HCT116 (cell line): Measurements from ENCODE around the gene PEAK3. TPM values are rescaled to one million over a fixed set of nuclear protein-coding genes. Genes with fewer than 3 reads are reported as not detected.

Experiments
- ATAC-seq: fragments of 200-7000 bp; cut with Tn5 transposase; 2 replicates; pipeline ENCODE4 v1.9.1; 2020; ENCODE audit warnings: mild to moderate bottlenecking, moderate library complexity
- BruUV-seq: library from RNA; stranded (reverse); fragments of 400-500 nt; replicated peaks from 2 replicates; lab custom pipeline; 2021; lab: Mats Ljungman, UMichigan
- CTCF ChIA-PET: fragments of 300-600 bp; sonication (Branson Sonifier 250); formaldehyde crosslinking; loops from one replicate; lab custom pipeline; 2021; ENCODE audit warnings: antibody characterized with exemption; lab: Charles Lee
- POLR2A ChIA-PET: fragments of 300-600, 350-600 bp; sonication (Branson Sonifier 250); formaldehyde crosslinking; loops from one replicate; lab custom pipeline; 2021; ENCODE audit warnings: antibody characterized with exemption; lab: Charles Lee
- RAD21 ChIA-PET, 2 experiments: fragments of 300-600 bp; sonication (Branson Sonifier 250); formaldehyde crosslinking; loops; one replicate each; lab custom pipeline; 2023; ENCODE audit warnings: low total read pairs in 2 of 2; ENCODE audit not compliant: uncharacterized antibody in 2 of 2, unreplicated experiment in 2 of 2, low non-redundant PET in 1 of 2; lab: Charles Lee
- DNase-seq: peaks from one replicate; pipeline ENCODE4 v3.0.0-alpha.2; 2010; ENCODE audit warnings: low read depth, low spot score
- H2AFZ ChIP-seq: fragments of 200-600 bp; shearing (Covaris generic), sonication (generic); 2 replicates; pipeline ENCODE4 v1.6.1; 2017; ENCODE audit warnings: low read depth, mixed run types, mixed read lengths, antibody characterized with exemption, low read length; ENCODE audit not compliant: poor library complexity, severe bottlenecking
- H3K27ac ChIP-seq: 2 replicates; pipeline ENCODE4 v1.5.1; 2012; ENCODE audit warnings: low read depth, low read length
- H3K27me3 ChIP-seq: fragments of 200-600 bp; sonication (generic); 2 replicates; pipeline ENCODE4 v1.6.1; 2016; ENCODE audit warnings: mixed run types, low read length, mixed read lengths; ENCODE audit not compliant: insufficient read depth
- H3K36me3 ChIP-seq, 2 experiments: fragments of 200-500 bp in 1 of 2; fragments of 200-600 bp in 1 of 2; sonication (Bioruptor generic) in 1 of 2; sonication (generic) in 1 of 2; 2 replicates each; pipeline versions ENCODE4 v1.5.1 to v1.6.1; 2014 to 2016; ENCODE audit warnings: low read length in 2 of 2, inconsistent platforms in 1 of 2, mixed read lengths in 1 of 2, mixed run types in 1 of 2; ENCODE audit not compliant: insufficient read depth in 2 of 2, control insufficient read depth in 1 of 2
- H3K4me1 ChIP-seq, 2 experiments: fragments of 200-600 bp in 1 of 2; sonication (generic) in 1 of 2; 2 replicates each; pipeline versions ENCODE4 v1.5.1 to v1.6.1; 2012 to 2017; ENCODE audit warnings: low read length in 2 of 2, inconsistent platforms in 1 of 2, mild to moderate bottlenecking in 1 of 2, mixed read lengths in 1 of 2, mixed run types in 1 of 2, moderate library complexity in 1 of 2; ENCODE audit not compliant: insufficient read depth in 2 of 2, control insufficient read depth in 1 of 2
- H3K4me2 ChIP-seq: fragments of 200-600 bp; sonication (generic); 2 replicates; pipeline ENCODE4 v1.6.1; 2017; ENCODE audit warnings: mixed run types, low read length, mixed read lengths
- H3K4me3 ChIP-seq, 2 experiments: fragments of 200-600 bp in 1 of 2; sonication (generic) in 1 of 2; replicated peaks in 1 of 2; 2 replicates each; pipeline ENCODE4 v1.5.1; 2011 to 2016; ENCODE audit warnings: low read length in 2 of 2, control low read depth in 1 of 2, low read depth in 1 of 2, mild to moderate bottlenecking in 1 of 2, mixed read lengths in 1 of 2, mixed run types in 1 of 2
- H3K79me2 ChIP-seq: fragments of 200-600 bp; sonication (generic); 2 replicates; pipeline ENCODE4 v1.6.1; 2017; ENCODE audit warnings: mild to moderate bottlenecking, mixed run types, low read length, moderate library complexity, mixed read lengths; ENCODE audit not compliant: insufficient read depth
- H3K9ac ChIP-seq: fragments of 200-600 bp; sonication (generic); 2 replicates; pipeline ENCODE4 v1.6.1; 2016; ENCODE audit warnings: low read length, mixed read lengths
- H3K9me2 ChIP-seq: fragments of 200-600 bp; sonication (generic), shearing (Covaris generic); 2 replicates; pipeline ENCODE4 v1.6.1; 2017; ENCODE audit warnings: mixed run types, mild to moderate bottlenecking, moderate library complexity; ENCODE audit not compliant: insufficient read depth
- H3K9me3 ChIP-seq, 2 experiments: fragments of 200-500 bp in 1 of 2; fragments of 200-600 bp in 1 of 2; sonication (Bioruptor generic) in 1 of 2; sonication (generic) in 1 of 2; 2 replicates each; pipeline ENCODE4 v1.6.1; 2014 to 2017; ENCODE audit warnings: low read length in 2 of 2, mixed read lengths in 2 of 2, inconsistent platforms in 1 of 2, low read depth in 1 of 2, mild to moderate bottlenecking in 1 of 2, mixed run types in 1 of 2, moderate library complexity in 1 of 2; ENCODE audit not compliant: control insufficient read depth in 1 of 2, insufficient read depth in 1 of 2
- H4K20me1 ChIP-seq: fragments of 200-600 bp; sonication (generic), shearing (Covaris generic); 2 replicates; pipeline ENCODE4 v1.6.1; 2017; ENCODE audit warnings: mixed run types, mild to moderate bottlenecking, moderate library complexity; ENCODE audit not compliant: insufficient read depth
- CEBPB ChIP-seq: IDR thresholded peaks from 2 replicates; pipeline ENCODE4 v1.6.1; 2012; ENCODE audit warnings: low read depth
- ELF1 ChIP-seq: IDR thresholded peaks from 2 replicates; pipeline ENCODE4 v1.6.1; 2012; ENCODE audit warnings: low read depth, borderline replicate concordance
- EZH2 ChIP-seq: fragments of 200-600 bp; sonication (generic); IDR thresholded peaks from 2 replicates; pipeline ENCODE4 v1.6.1; 2017; ENCODE audit warnings: antibody characterized with exemption, mixed run types
- FOSL1 ChIP-seq: IDR thresholded peaks from 2 replicates; pipeline ENCODE4 v1.6.1; 2012; ENCODE audit warnings: low read depth
- JUND ChIP-seq: IDR thresholded peaks from 2 replicates; pipeline ENCODE4 v1.6.1; 2012
- POLR2A ChIP-seq: IDR thresholded peaks from 2 replicates; pipeline ENCODE4 v1.7.0; 2011; ENCODE audit warnings: borderline replicate concordance; ENCODE audit not compliant: insufficient read depth, insufficient read length; ENCODE audit errors: extremely low read depth
- POLR2AphosphoS5 ChIP-seq: IDR thresholded peaks from 2 replicates; pipeline ENCODE4 v1.6.1; 2011; ENCODE audit warnings: mild to moderate bottlenecking, low read depth, low read length, moderate library complexity
- RAD21 ChIP-seq: IDR thresholded peaks from 2 replicates; pipeline ENCODE4 v1.6.1; 2012; ENCODE audit warnings: low read depth, mild to moderate bottlenecking
- SP1 ChIP-seq: IDR thresholded peaks from 2 replicates; pipeline ENCODE4 v1.6.1; 2012; ENCODE audit warnings: low read depth
- SRF ChIP-seq: IDR thresholded peaks from 2 replicates; pipeline ENCODE4 v1.6.1; 2012; ENCODE audit warnings: low read depth
- YY1 ChIP-seq: IDR thresholded peaks from 2 replicates; pipeline ENCODE4 v1.6.1; 2011; ENCODE audit warnings: low read length, low read depth, moderate library complexity, mild to moderate bottlenecking; ENCODE audit not compliant: insufficient replicate concordance; ENCODE audit errors: extremely low read depth
- ZFX ChIP-seq: fragments of 450-650 bp; IDR thresholded peaks from 2 replicates; pipeline ENCODE4 v1.6.1; 2017
- ZNF274 ChIP-seq: fragments of 200-500 bp; sonication (Bioruptor generic); IDR thresholded peaks from 2 replicates; pipeline ENCODE4 v1.6.1; 2014; ENCODE audit warnings: mild to moderate bottlenecking, low read depth, low read length, inconsistent platforms
- intact Hi-C: fragments of 100-400 bp; cut with micrococcal nuclease; formaldehyde crosslinking; loops from 2 replicates; pipeline ENCODE4 v1.10.0; 2022
- total RNA-seq: library from RNA; stranded (reverse); gene quantifications from one replicate; pipeline ENCODE4 v1.2.1, GENCODE V29; 2021; ENCODE audit not compliant: unreplicated experiment
- TF ChIP-seq, protein P1 (sequence below): IDR thresholded peaks from 2 replicates; pipeline ENCODE4 v1.6.1; 2012
- TF ChIP-seq, protein P2 (sequence below), 3 experiments: fragments of 200-600 bp in 1 of 3; sonication (generic) in 1 of 3; IDR thresholded peaks in 2 of 3; conservative IDR thresholded peaks in 1 of 3; 2 replicates each; pipeline ENCODE4 v1.5.1; 2012 to 2017; ENCODE audit warnings: low read depth in 2 of 3, low read length in 2 of 3, antibody characterized with exemption in 1 of 3, borderline replicate concordance in 1 of 3, control low read depth in 1 of 3, mild to moderate bottlenecking in 1 of 3, mixed read lengths in 1 of 3, mixed run types in 1 of 3, moderate library complexity in 1 of 3; ENCODE audit not compliant: insufficient read depth in 1 of 3
- TF ChIP-seq, protein P3 (sequence below): IDR thresholded peaks from 2 replicates; pipeline ENCODE4 v1.6.1; 2012

The PEAK3 gene
- total RNA-seq, 1 experiment from 2014 or later, result not detected

DNA sequence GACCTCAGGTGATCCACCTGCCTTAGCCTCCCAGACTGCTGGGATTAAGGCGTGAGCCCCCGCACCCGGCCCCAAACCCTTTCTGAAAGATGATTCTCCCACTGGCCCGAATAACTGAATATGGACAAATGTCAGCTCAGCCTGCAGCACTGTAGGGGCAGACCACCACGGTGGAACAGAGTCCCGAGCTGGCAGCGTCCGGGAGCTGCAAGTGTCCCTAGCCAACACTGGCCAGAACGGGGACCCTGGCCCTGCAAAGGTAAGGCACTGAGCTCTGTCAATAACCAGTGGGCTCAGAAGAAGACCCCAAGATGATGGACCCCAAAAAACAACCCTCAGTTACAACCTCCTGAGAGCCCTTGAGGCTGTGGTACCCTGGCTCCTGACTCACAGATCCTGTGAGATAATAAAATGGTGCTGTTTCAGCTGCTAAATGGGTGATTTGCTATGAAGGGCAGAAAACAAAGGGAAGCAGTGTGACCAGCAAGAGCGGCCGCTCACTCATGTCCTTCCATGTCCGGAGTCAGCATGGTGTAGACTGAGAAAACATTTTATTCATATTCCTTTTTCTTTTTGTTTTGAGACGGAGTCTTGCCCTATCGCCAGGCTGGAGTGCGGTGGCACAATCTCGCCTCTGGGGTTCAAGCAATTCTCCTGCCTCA, 44.9 kb upstream of the PEAK3 start:
- H3K27me3 ChIP-seq, result no peaks in the 10 kb centered on the region
- TF ChIP-seq, protein P1, sequence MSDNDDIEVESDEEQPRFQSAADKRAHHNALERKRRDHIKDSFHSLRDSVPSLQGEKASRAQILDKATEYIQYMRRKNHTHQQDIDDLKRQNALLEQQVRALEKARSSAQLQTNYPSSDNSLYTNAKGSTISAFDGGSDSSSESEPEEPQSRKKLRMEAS, result no peak
- TF ChIP-seq EZH2 (no peak), POLR2A (no peak), POLR2AphosphoS5 (no peak), FOSL1 (no peak), RAD21 (no peak), YY1 (no peak), SP1 (no peak), JUND (no peak), CEBPB (no peak), ZNF274 (no peak), ELF1 (no peak), SRF (no peak), ZFX (no peak)
- TF ChIP-seq, protein P2, sequence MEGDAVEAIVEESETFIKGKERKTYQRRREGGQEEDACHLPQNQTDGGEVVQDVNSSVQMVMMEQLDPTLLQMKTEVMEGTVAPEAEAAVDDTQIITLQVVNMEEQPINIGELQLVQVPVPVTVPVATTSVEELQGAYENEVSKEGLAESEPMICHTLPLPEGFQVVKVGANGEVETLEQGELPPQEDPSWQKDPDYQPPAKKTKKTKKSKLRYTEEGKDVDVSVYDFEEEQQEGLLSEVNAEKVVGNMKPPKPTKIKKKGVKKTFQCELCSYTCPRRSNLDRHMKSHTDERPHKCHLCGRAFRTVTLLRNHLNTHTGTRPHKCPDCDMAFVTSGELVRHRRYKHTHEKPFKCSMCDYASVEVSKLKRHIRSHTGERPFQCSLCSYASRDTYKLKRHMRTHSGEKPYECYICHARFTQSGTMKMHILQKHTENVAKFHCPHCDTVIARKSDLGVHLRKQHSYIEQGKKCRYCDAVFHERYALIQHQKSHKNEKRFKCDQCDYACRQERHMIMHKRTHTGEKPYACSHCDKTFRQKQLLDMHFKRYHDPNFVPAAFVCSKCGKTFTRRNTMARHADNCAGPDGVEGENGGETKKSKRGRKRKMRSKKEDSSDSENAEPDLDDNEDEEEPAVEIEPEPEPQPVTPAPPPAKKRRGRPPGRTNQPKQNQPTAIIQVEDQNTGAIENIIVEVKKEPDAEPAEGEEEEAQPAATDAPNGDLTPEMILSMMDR (IDR thresholded peaks at IDR 0.05 in 2 of 3, conservative IDR thresholded peaks at IDR 0.05 in 1 of 3; ENCODE audit: borderline replicate concordance in 1 of 3, insufficient read depth in 1 of 3, low read depth in 2 of 3, low read length in 2 of 3), result no peak
- TF ChIP-seq, protein P3, sequence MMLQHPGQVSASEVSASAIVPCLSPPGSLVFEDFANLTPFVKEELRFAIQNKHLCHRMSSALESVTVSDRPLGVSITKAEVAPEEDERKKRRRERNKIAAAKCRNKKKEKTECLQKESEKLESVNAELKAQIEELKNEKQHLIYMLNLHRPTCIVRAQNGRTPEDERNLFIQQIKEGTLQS, result no peak
- no peaks in the 10 kb centered on the region for H4K20me1 ChIP-seq
- RAD21 ChIA-PET, result no interaction called here
- H3K9me3 ChIP-seq, result no peaks in the 10 kb centered on the region
- H3K4me3 ChIP-seq, result peak overlapping the region; percentile 96
- peaks cover 67% of the 10 kb centered on the region for H3K79me2 ChIP-seq
- ATAC-seq, result no peak
- peak overlapping the region; percentile 87 for H3K4me2 ChIP-seq
- no TSS peak for BruUV-seq
- POLR2A ChIA-PET, result interaction anchor here (1.3 kb wide), 1 partner anchor 59 kb away, joined by 4 read pairs; no protein-coding TSS in a partner anchor
- no peaks in the 10 kb centered on the region for H3K9me2 ChIP-seq
- no peak overlapping the region for H2AFZ ChIP-seq
- peak overlapping the region; percentile 96; the same call in 1 of the 2 replicates for H3K9ac ChIP-seq
- H3K4me1 ChIP-seq, result peaks cover 19 to 28% of the 10 kb centered on the region in 2 experiments
- DNase-seq, result no peak
- H3K36me3 ChIP-seq, result peaks cover 5 to 6% of the 10 kb centered on the region in 2 experiments; a peak in 2 of 4 replicates
- H3K27ac ChIP-seq, result peak overlapping the region; percentile 98
- CTCF ChIA-PET, result interaction anchor here (0.5 to 0.6 kb wide), 2 partner anchors 309 to 383 kb away, joined by 3 read pairs; no protein-coding TSS in a partner anchor
- intact Hi-C loops, result loop anchor here (5.0 kb wide), 1 partner anchor 65 kb away; no protein-coding TSS in a partner anchor
